Posterior cingulate gyrus (tissue), 11 donors: ENCODE results near the gene TASOR2.
A peak's percentile ranks its signal among the peaks of the same experiment; 100 is the strongest.

Experiments used
- DNase-seq, 10 donors: peaks; one replicate each; pipeline versions ENCODE4 v3.0.0 to v3.0.0-alpha.2; 2020 to 2021; ENCODE audit warnings: mixed read lengths in 3 of 10
- intact Hi-C: fragments of 100-400 bp; cut with DNase I; formaldehyde crosslinking; loops from one replicate; pipeline ENCODE4 v1.15.1; 2023

The TASOR2 gene

GRCh38 chr10:5654218-5654755 is 30.4 kb upstream of the TASOR2 start:
- intact Hi-C loops: no loop called here
- no peak for DNase-seq

DNA sequence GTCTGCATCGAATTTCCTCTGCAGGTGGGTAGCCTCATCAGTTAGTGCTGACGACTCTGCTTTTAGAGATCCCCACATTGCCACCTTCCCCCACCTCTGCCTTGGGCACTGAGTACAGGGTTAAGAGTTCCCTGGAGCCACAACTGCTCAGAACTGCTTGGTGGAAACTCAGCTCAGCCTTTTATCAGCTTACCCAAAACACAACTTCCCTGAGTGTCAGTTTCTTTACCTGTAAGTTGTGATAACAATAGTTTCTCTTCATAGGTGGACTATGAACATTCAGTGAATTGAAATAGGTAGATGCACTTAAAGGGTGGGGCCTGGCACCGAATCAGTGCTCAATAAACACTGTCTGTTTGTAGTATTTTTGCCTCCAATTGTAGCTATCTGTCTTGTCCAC is 29.5 kb upstream of the TASOR2 start:
- intact Hi-C loops: no loop called here

DNA sequence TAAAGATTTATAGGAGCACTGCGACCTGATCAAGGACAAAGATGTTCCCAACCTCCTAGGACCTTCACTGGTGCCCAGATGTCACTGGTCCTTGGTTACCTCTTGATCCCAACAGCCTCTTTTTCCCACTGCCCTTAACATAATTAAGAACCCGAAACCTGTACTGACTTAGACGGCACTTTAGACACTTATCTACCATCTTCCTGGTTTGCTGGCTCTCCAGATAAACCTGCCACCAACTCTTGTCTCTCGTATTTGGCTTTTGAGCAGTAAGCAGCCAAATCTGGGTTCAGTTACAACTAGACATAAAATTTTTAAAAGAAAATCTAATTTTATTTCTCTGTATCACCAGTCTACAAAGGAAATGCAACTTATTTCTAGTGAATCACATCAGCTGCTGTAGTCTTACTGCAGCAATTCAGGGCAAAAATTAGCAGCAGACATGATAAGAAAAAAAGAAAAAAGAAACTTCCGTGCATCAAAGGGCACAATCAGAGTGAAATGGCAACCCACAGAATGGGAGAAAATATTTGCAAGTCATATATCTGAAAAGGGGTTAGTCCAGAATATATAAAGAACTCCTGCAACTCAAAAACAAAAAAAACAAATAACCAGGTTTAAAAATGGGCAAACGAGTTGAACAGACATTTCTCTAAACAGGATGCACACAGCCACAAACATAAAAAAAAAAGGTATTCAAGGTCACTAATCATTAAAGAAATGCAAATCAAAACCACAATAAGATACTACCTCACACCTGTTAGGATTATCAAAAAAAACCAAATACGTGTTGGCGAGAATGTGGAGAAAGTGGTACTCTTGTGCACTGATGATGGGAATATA is 27.7 kb upstream of the TASOR2 start:
- intact Hi-C loops: no loop called here
- no peak for DNase-seq

More for the DNA sequence above, 29.5 kb upstream of the TASOR2 start:
- DNase-seq: no peak

DNA sequence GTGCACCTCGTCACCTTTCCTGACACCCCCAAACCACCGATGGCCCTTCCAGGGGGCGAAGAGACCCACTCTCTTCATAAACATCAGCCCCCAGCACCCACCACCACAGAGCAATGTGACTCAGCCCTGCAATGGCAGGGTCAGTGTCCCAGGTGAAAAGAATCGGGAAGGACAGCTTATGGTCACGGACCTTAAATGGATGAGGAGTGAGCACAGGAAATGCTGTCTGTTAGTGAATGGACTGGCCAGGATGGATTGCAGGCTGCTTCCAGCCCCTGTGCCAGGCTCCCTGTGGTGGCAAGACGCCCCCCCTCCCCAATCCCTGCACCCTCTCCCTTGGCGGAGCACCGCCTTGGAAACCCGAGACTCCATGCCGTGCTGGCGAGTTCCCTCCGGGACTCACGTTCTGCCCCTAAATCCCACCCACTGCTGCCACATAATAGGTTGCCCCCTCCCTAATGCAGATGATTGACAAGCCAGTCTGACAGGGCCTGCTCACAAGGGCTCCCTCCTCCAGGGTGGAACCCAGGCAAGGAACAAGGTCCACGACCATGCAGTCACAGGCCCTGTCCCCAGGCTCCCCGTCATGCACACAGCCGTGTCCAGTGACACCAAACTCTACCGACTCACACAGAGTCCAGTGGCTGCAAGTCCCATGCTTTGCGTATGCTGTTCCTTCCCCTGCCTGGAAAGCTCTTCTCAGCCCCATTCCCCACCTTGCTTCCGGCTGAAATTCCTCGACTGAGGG is 25.6 kb upstream of the TASOR2 start:
- DNase-seq: no peak
- intact Hi-C loops: no loop called here

DNA sequence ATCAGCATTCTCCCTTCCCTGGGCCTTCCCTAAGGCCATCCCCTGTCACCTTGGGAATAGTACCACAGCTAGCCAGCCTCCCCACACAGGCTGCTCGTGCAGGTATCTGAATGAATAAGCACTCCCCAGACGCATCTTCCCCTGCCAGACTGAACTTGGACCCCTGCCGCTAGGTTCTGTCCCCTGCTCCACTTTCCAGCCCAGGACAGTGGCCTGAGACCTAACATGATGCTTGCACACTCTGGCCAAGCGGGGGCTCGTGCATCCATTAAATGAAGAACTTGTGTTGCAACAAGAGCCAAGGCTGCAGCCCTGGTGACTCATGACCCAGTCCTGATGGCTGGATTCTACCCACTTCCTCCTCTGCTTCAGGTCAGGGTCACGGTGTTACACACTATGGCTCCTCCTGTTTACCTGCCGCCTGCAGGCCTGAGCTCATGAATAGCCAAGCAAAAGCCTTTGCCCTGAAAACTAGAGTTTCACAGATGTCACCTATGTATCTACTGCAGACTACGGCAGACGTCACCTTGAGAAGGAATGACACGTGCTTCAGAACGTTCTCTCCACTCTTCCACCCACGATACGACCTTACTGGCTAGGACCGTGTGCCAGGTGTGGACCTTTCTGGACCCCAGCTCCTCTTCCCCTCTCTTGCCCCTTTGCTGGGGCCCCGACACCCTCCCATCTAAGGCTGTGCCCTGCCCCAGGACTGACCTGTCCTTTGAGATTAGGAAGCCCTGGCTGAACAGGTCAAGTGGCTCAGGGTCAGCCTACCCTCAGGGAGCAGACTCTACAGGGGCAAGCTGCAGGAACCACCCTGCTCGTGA is 24.7 kb upstream of the TASOR2 start:
- DNase-seq: no peak
- intact Hi-C loops: no loop called here

- intact Hi-C loops: no loop called here
- DNase-seq: peak in 1 of 10 donors; percentile 86
These were observed 23.6 kb upstream of the TASOR2 start for GRCh38 chr10:5661043-5661442.

GRCh38 chr10:5662708-5663579 is 21.7 kb upstream of the TASOR2 start:
- intact Hi-C loops: no loop called here
- DNase-seq: no peak

- intact Hi-C loops: no loop called here
- DNase-seq: no peak
These were observed 20.8 kb upstream of the TASOR2 start for GRCh38 chr10:5663692-5664427.

DNA sequence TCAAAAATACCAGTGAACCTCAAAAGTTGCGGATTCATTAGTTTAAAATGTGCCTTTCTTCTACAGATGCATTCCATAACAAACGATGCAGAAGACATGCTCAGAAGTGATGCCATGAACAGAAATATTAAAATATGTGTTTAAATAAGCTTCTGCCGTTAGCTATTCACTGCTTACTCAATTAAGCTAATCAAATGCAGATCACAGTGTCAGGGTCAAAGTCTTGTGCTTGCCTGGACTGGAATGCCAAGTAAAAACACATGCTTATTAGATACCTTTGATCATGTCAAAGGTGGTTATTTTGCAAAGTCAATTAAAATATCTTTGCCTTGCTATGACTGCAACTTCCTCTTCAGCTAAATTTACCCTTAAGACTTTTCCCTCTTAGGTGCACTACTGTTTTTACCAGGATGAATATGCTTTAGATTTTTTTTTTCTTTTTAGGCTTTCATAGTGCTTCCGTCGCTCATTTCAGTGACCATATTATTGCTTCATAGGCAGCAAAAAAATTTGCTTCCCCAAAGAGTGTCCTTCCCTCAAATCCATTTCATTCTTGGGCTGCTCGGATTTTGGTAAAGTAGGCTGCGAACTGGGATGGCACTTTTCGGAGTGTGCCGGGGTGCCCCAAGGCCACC is 19.1 kb upstream of the TASOR2 start:
- no peak for DNase-seq
- intact Hi-C loops: no loop called here

GRCh38 chr10:5666008-5666840 is 18.4 kb upstream of the TASOR2 start, which contains the start of gene ASB13:
ASB13 (minus strand) TSS chr10:5666595; CDS start chr10:5666551, 44 bp downstream.
- peak; percentile 49 to 95 (median 72) for DNase-seq
- intact Hi-C loops: no loop called here

- DNase-seq: no peak
- intact Hi-C loops: no loop called here
These were observed 17.6 kb upstream of the TASOR2 start for GRCh38 chr10:5666841-5667630.

- intact Hi-C loops: no loop called here
- no peak for DNase-seq
These were observed 16.2 kb upstream of the TASOR2 start for GRCh38 chr10:5668429-5668828.

DNA sequence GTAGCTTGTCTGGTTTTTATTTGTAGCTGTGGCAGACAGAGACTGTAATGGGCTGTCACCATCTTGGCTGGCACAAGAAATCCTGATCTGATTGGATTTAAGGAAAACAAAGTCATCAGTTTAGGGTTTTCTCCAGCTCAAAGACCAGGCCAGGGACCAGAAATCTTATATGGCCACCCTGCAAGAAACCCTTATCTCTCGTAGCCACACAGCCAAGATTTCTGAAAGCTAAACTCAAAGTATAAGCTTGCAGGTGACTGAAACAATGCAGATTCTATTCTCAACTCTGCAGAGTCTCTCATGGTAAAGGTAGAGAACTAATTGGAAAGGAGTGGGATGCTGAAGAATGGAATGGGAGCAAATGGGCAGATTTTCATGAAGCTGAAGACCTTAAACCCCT is 15.0 kb upstream of the TASOR2 start:
- intact Hi-C loops: no loop called here
- no peak for DNase-seq

GRCh38 chr10:5670662-5671375 is 13.8 kb upstream of the TASOR2 start:
- no peak for DNase-seq
- intact Hi-C loops: no loop called here

DNA sequence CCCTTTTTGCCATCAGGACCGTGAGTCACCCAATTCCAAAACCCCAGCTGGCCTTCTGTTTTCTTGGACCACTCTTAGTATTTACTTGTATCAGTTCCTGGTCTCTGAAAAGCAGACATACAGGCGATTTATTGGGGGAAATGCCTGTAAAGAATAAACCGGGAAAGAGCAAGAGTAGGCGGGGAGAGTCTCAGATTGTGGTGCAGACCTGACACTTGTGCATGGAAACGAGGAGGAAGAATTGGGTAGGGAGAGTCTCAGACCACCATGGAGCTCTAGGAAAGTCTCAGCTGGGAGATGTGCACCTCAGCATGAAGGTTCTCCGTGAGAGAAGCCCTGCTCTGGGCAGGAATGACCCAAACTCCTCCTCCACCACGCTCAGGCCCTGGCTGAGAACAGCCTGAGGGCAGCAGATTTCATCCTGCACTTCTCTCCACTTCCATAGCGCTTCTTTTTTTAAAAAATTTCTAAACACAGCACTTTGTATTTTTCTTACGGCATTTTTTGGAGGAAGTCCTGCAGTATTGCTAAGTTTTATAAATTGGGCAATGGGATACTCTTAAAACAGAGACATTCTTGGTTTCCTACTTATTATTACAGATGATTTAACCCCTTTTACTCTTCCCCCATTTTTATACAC is 6.1 kb upstream of the TASOR2 start:
- DNase-seq: no peak
- intact Hi-C loops: no loop called here

DNA sequence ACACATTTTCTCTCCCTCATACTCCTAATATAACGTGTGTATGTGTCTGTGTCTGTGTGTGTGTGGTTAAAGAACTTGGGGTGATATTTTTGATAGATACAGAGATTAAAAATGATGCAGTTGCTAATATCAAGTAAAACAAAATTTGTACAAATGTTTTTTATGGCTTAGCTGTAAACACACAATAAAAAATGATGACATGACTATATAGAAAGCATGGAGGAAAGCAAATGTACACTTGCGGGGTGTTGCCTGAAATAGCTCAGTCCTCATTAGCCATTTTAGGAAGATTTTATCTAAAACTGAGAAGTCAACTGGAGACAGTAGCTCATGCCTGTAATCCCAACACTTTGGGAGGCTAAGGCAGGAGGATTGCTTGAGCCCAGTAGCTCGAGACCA is 5.6 kb upstream of the TASOR2 start:
- DNase-seq: no peak
- intact Hi-C loops: no loop called here
